Fibroblast of the aortic adventitia (primary cell): ENCODE data around the gene CD36. TPM values are rescaled to one million over a fixed set of nuclear protein-coding genes. Genes with fewer than 3 reads are reported as not detected.

Experiments
- DNase-seq: peaks from one replicate; pipeline ENCODE4 v3.0.0-alpha.2; 2010; ENCODE audit warnings: low read depth
- H3K4me3 ChIP-seq: 2 replicates; pipeline ENCODE4 v1.5.1; 2011; ENCODE audit warnings: low read depth, mild to moderate bottlenecking, control low read depth, low read length, moderate library complexity
- total RNA-seq: library from RNA; depleted of rRNA; stranded (reverse); fragments of >200 nt; gene quantifications from 2 replicates; pipeline ENCODE4 v1.2.3, GENCODE V29; 2012; ENCODE audit warnings: low replicate concordance
- TF ChIP-seq, protein P1 (sequence below): IDR thresholded peaks from 2 replicates; pipeline ENCODE4 v1.5.1; 2011; ENCODE audit warnings: mild to moderate bottlenecking, low read length, control low read depth, inconsistent platforms; ENCODE audit not compliant: insufficient read depth

The CD36 gene
- total RNA-seq, 1 donor = 1.7 TPM

GRCh38 chr7:80656029-80656428 is 17.6 kb downstream of the CD36 start:
- TF ChIP-seq, protein P1, sequence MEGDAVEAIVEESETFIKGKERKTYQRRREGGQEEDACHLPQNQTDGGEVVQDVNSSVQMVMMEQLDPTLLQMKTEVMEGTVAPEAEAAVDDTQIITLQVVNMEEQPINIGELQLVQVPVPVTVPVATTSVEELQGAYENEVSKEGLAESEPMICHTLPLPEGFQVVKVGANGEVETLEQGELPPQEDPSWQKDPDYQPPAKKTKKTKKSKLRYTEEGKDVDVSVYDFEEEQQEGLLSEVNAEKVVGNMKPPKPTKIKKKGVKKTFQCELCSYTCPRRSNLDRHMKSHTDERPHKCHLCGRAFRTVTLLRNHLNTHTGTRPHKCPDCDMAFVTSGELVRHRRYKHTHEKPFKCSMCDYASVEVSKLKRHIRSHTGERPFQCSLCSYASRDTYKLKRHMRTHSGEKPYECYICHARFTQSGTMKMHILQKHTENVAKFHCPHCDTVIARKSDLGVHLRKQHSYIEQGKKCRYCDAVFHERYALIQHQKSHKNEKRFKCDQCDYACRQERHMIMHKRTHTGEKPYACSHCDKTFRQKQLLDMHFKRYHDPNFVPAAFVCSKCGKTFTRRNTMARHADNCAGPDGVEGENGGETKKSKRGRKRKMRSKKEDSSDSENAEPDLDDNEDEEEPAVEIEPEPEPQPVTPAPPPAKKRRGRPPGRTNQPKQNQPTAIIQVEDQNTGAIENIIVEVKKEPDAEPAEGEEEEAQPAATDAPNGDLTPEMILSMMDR = no peak
- no peak overlapping the region for H3K4me3 ChIP-seq
- DNase-seq = no peak

GRCh38 chr7:80659120-80660055 is 20.9 kb downstream of the CD36 start:
- no peak overlapping the region for H3K4me3 ChIP-seq
- TF ChIP-seq, protein P1 = peak; percentile 60
- DNase-seq = peak; percentile 66

- H3K4me3 ChIP-seq = no peak overlapping the region
- TF ChIP-seq, protein P1 = no peak
- DNase-seq = no peak
These were observed 22.5 kb downstream of the CD36 start for GRCh38 chr7:80660939-80661338.

DNA sequence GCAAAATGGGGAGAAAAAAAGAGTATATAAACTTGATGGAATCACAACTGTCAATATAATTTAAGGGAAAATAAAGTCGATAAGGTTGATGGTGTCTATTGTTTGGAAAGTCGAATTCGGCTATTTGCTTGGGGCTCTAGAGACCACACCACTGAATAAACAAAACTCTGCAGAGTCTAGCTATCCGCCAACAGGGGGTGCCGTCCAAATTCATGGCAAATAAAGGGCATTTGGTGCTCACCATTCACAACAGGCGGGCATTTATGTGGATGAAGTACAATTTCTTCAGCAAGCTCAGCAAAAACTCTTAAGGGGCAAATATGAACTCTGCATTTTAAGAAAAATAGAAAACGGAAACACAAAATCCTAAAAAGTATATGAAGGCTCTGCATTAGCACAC is 23.3 kb downstream of the CD36 start:
- H3K4me3 ChIP-seq = no peak overlapping the region
- DNase-seq = no peak
- TF ChIP-seq, protein P1 = peak; percentile 10

DNA sequence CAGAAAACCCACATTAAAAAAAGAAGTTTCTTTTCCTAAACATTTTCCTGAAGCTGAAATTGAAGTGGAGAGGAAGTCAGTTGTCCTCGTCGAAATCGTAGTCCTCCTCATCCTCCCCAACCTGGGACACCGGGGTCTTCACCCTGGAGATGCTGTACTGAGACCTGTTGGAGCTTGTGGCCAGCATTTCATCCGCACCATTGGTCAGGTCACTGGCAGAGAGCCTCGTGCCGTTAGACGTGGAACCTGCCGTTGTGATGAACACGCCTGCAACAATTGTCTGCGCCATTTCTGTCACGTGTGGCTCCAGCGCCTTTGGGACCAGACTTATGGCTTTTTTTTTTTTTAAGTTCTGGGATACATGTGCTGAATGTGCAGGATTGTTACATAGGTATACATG is 23.8 kb downstream of the CD36 start:
- H3K4me3 ChIP-seq = no peak overlapping the region
- TF ChIP-seq, protein P1 = no peak

DNA sequence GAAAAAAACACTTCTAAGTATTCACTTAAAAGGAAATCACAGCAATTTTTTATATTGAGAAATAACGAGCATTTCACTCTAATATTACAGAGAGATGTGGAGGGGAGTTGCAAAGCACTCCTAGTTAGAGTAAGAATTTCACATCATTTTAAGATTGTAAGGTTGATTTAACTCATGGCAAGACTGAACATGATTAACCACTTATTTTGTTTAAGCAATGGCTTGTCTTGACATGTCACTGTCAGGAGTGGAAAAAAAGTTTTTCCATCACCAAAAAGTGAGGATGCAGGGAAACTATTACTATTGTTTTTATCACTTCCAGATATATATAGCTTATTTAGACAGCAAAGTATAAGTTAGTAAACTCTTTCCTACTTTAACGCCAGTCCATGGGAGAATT is 27.1 kb downstream of the CD36 start:
- TF ChIP-seq, protein P1 = no peak
- no peak for DNase-seq
- H3K4me3 ChIP-seq = no peak overlapping the region

More for the DNA sequence above, 23.8 kb downstream of the CD36 start:
- DNase-seq = no peak
